Activated naive CD4-positive, alpha-beta T cell treated with anti-CD3 and anti-CD28 coated beads for 36 hours (primary cell): Measurements from ENCODE around the gene SPARCL1. TPM values are rescaled to one million over a fixed set of nuclear protein-coding genes. Genes with fewer than 3 reads are reported as not detected.

Source experiments
- CTCF ChIA-PET: fragments of 350-600 bp; sonication (Branson Sonifier 250); formaldehyde crosslinking; loops from one replicate; lab custom pipeline; 2021; ENCODE audit warnings: antibody characterized with exemption; lab: Charles Lee
- DNase-seq: peaks from one replicate; pipeline ENCODE4 v3.0.0-alpha.2; 2020
- H3K27ac Mint-ChIP-seq: one replicate; pipeline ENCODE4 v1.8.0; 2021; ENCODE audit warnings: mild to moderate bottlenecking, mixed read lengths
- H3K27me3 Mint-ChIP-seq: one replicate; pipeline ENCODE4 v1.8.0; 2021; ENCODE audit warnings: low read depth, mixed read lengths
- H3K36me3 Mint-ChIP-seq: one replicate; pipeline ENCODE4 v1.8.0; 2021; ENCODE audit warnings: low read depth, mixed read lengths
- H3K4me1 Mint-ChIP-seq: one replicate; pipeline ENCODE4 v1.8.0; 2021; ENCODE audit warnings: low read depth, mixed read lengths
- H3K4me3 Mint-ChIP-seq: one replicate; pipeline ENCODE4 v1.8.0; 2021; ENCODE audit warnings: mild to moderate bottlenecking, moderate library complexity, mixed read lengths
- H3K9me3 Mint-ChIP-seq: one replicate; pipeline ENCODE4 v1.8.0; 2021; ENCODE audit warnings: mixed read lengths
- intact Hi-C: fragments of 100-400 bp; cut with micrococcal nuclease; formaldehyde crosslinking; loops from one replicate; pipeline ENCODE4 v1.15.1; 2023
- total RNA-seq, 2 experiments: library from RNA; stranded (reverse); gene quantifications; one replicate each; pipeline ENCODE4 v1.2.3, GENCODE V29; 2021

The SPARCL1 gene
- total RNA-seq, 2 experiments from 2014 or later: not detected

- Mint-ChIP-seq H3K36me3 (no peaks in the 10 kb centered on the region), H3K9me3 (no peaks in the 10 kb centered on the region), H3K4me3 (no peak overlapping the region), H3K27me3 (peaks cover 2% of the 10 kb centered on the region), H3K27ac (no peak overlapping the region), H3K4me1 (no peaks in the 10 kb centered on the region)
- intact Hi-C loops: no loop called here
- no peak for DNase-seq
- CTCF ChIA-PET: interaction anchor here (1.1 kb wide), 1 partner anchor 10 kb away, joined by 3 read pairs; no protein-coding TSS in a partner anchor
Measured at GRCh38 chr4:87532109-87532508, 2.9 kb upstream of the SPARCL1 start.

GRCh38 chr4:87531621-87532020, 2.4 kb upstream of the SPARCL1 start:
- no peak for DNase-seq
- Mint-ChIP-seq H3K27me3 (no peaks in the 10 kb centered on the region), H3K4me1 (no peaks in the 10 kb centered on the region), H3K27ac (no peak overlapping the region), H3K9me3 (no peaks in the 10 kb centered on the region), H3K4me3 (no peak overlapping the region), H3K36me3 (no peaks in the 10 kb centered on the region)
- CTCF ChIA-PET: interaction anchor here (1.1 kb wide), 1 partner anchor 10 kb away, joined by 3 read pairs; no protein-coding TSS in a partner anchor
- intact Hi-C loops: no loop called here

- Mint-ChIP-seq H3K27ac (no peak overlapping the region), H3K4me1 (no peaks in the 10 kb centered on the region), H3K9me3 (no peaks in the 10 kb centered on the region), H3K36me3 (no peaks in the 10 kb centered on the region), H3K4me3 (no peak overlapping the region), H3K27me3 (no peaks in the 10 kb centered on the region)
- intact Hi-C loops: no loop called here
- no peak for DNase-seq
- CTCF ChIA-PET: no interaction called here
Measured at GRCh38 chr4:87530868-87531267, 1.7 kb upstream of the SPARCL1 start.

- H3K4me3 Mint-ChIP-seq: no peak overlapping the region
Measured at GRCh38 chr4:87530229-87530628, 1.1 kb upstream of the SPARCL1 start.

GRCh38 chr4:87527431-87528220, 1.6 kb downstream of the SPARCL1 start:
- no peak for DNase-seq
- H3K36me3 Mint-ChIP-seq: peaks cover 4% of the 10 kb centered on the region
- H3K4me3 Mint-ChIP-seq: no peak overlapping the region
- H3K27me3 Mint-ChIP-seq: no peaks in the 10 kb centered on the region
- H3K27ac Mint-ChIP-seq: no peak overlapping the region
- no peaks in the 10 kb centered on the region for H3K4me1 Mint-ChIP-seq
- intact Hi-C loops: no loop called here
- peaks cover 18% of the 10 kb centered on the region for H3K9me3 Mint-ChIP-seq
- CTCF ChIA-PET: no interaction called here

More at GRCh38 chr4:87530229-87530628, 1.1 kb upstream of the SPARCL1 start:
- Mint-ChIP-seq H3K27me3 (no peaks in the 10 kb centered on the region), H3K4me1 (no peaks in the 10 kb centered on the region), H3K36me3 (no peaks in the 10 kb centered on the region), H3K9me3 (peaks cover 3% of the 10 kb centered on the region), H3K27ac (no peak overlapping the region)
- no peak for DNase-seq
- CTCF ChIA-PET: no interaction called here
- intact Hi-C loops: no loop called here

GRCh38 chr4:87525636-87526295, 3.4 kb downstream of the SPARCL1 start:
- H3K36me3 Mint-ChIP-seq: peaks cover 4% of the 10 kb centered on the region
- CTCF ChIA-PET: no interaction called here
- H3K4me1 Mint-ChIP-seq: no peaks in the 10 kb centered on the region
- H3K4me3 Mint-ChIP-seq: no peak overlapping the region
- H3K9me3 Mint-ChIP-seq: peaks cover 18% of the 10 kb centered on the region
- H3K27me3 Mint-ChIP-seq: no peaks in the 10 kb centered on the region
- no peak for DNase-seq
- no peak overlapping the region for H3K27ac Mint-ChIP-seq
- intact Hi-C loops: no loop called here

GRCh38 chr4:87524456-87524855, 4.7 kb downstream of the SPARCL1 start:
- Mint-ChIP-seq H3K4me1 (no peaks in the 10 kb centered on the region), H3K9me3 (peaks cover 18% of the 10 kb centered on the region), H3K4me3 (no peak overlapping the region), H3K27ac (no peak overlapping the region), H3K36me3 (peaks cover 4% of the 10 kb centered on the region), H3K27me3 (no peaks in the 10 kb centered on the region)
- intact Hi-C loops: no loop called here
- DNase-seq: no peak
- CTCF ChIA-PET: no interaction called here

GRCh38 chr4:87523307-87523706, 5.9 kb downstream of the SPARCL1 start:
- no peaks in the 10 kb centered on the region for H3K27me3 Mint-ChIP-seq
- H3K4me3 Mint-ChIP-seq: no peak overlapping the region
- no peak overlapping the region for H3K27ac Mint-ChIP-seq
- intact Hi-C loops: no loop called here
- no peaks in the 10 kb centered on the region for H3K4me1 Mint-ChIP-seq
- H3K9me3 Mint-ChIP-seq: peaks cover 18% of the 10 kb centered on the region
- peaks cover 4% of the 10 kb centered on the region for H3K36me3 Mint-ChIP-seq
- CTCF ChIA-PET: no interaction called here
- DNase-seq: no peak

GRCh38 chr4:87521757-87522374, 7.3 kb downstream of the SPARCL1 start:
- H3K36me3 Mint-ChIP-seq: peaks cover 4% of the 10 kb centered on the region
- CTCF ChIA-PET: interaction anchor here (1.6 kb wide), 1 partner anchor 10 kb away, joined by 3 read pairs; no protein-coding TSS in a partner anchor
- no peaks in the 10 kb centered on the region for H3K27me3 Mint-ChIP-seq
- H3K9me3 Mint-ChIP-seq: peaks cover 18% of the 10 kb centered on the region
- intact Hi-C loops: no loop called here
- H3K4me1 Mint-ChIP-seq: no peaks in the 10 kb centered on the region
- no peak overlapping the region for H3K4me3 Mint-ChIP-seq
- no peak overlapping the region for H3K27ac Mint-ChIP-seq
- no peak for DNase-seq

GRCh38 chr4:87521319-87521718, 7.9 kb downstream of the SPARCL1 start:
- Mint-ChIP-seq H3K9me3 (peaks cover 18% of the 10 kb centered on the region), H3K4me1 (no peaks in the 10 kb centered on the region), H3K36me3 (peaks cover 4% of the 10 kb centered on the region), H3K27me3 (no peaks in the 10 kb centered on the region), H3K27ac (no peak overlapping the region), H3K4me3 (no peak overlapping the region)
- CTCF ChIA-PET: interaction anchor here (1.6 kb wide), 1 partner anchor 10 kb away, joined by 3 read pairs; no protein-coding TSS in a partner anchor
- DNase-seq: no peak
- intact Hi-C loops: no loop called here

GRCh38 chr4:87517621-87518020, 11.6 kb downstream of the SPARCL1 start:
- intact Hi-C loops: no loop called here
- Mint-ChIP-seq H3K4me1 (no peaks in the 10 kb centered on the region), H3K36me3 (no peaks in the 10 kb centered on the region), H3K4me3 (no peak overlapping the region), H3K9me3 (no peaks in the 10 kb centered on the region), H3K27me3 (no peaks in the 10 kb centered on the region), H3K27ac (no peak overlapping the region)
- CTCF ChIA-PET: no interaction called here
- DNase-seq: no peak

GRCh38 chr4:87516683-87517082, 12.5 kb downstream of the SPARCL1 start:
- no peaks in the 10 kb centered on the region for H3K27me3 Mint-ChIP-seq
- no peak overlapping the region for H3K4me3 Mint-ChIP-seq
- CTCF ChIA-PET: interaction anchor here (0.5 kb wide), 1 partner anchor 25 kb away, joined by 3 read pairs; no protein-coding TSS in a partner anchor
- H3K36me3 Mint-ChIP-seq: no peaks in the 10 kb centered on the region
- no peak overlapping the region for H3K27ac Mint-ChIP-seq
- intact Hi-C loops: no loop called here
- no peaks in the 10 kb centered on the region for H3K9me3 Mint-ChIP-seq
- no peak for DNase-seq
- H3K4me1 Mint-ChIP-seq: no peaks in the 10 kb centered on the region
